Glutamatergic neuron (in vitro differentiated cells): ENCODE data around the gene DPP4. TPM values are rescaled to one million over a fixed set of nuclear protein-coding genes. Genes with fewer than 3 reads are reported as not detected.
A peak's percentile ranks its signal among the peaks of the same experiment; 100 is the strongest.

Source experiments
- DNase-seq: peaks from one replicate; pipeline ENCODE4 v3.0.0; 2022
- H3K27ac Mint-ChIP-seq: one replicate; pipeline ENCODE4 v1.8.0; 2020; ENCODE audit warnings: mild to moderate bottlenecking, mixed read lengths, inconsistent platforms; ENCODE audit not compliant: unreplicated experiment
- H3K27me3 Mint-ChIP-seq: one replicate; pipeline ENCODE4 v1.8.0; 2020; ENCODE audit warnings: mild to moderate bottlenecking, moderate library complexity, mixed read lengths, inconsistent platforms; ENCODE audit not compliant: unreplicated experiment
- H3K36me3 Mint-ChIP-seq: one replicate; pipeline ENCODE4 v1.8.0; 2020; ENCODE audit warnings: mild to moderate bottlenecking, mixed read lengths, inconsistent platforms; ENCODE audit not compliant: unreplicated experiment
- H3K4me1 Mint-ChIP-seq: one replicate; pipeline ENCODE4 v1.8.0; 2020; ENCODE audit warnings: mild to moderate bottlenecking, low read depth, mixed read lengths, inconsistent platforms; ENCODE audit not compliant: unreplicated experiment
- H3K4me3 Mint-ChIP-seq: one replicate; pipeline ENCODE4 v1.8.0; 2020; ENCODE audit warnings: mild to moderate bottlenecking, mixed read lengths, inconsistent platforms; ENCODE audit not compliant: unreplicated experiment
- H3K9me3 Mint-ChIP-seq: one replicate; pipeline ENCODE4 v1.8.0; 2020; ENCODE audit warnings: mild to moderate bottlenecking, moderate library complexity, mixed read lengths, inconsistent platforms; ENCODE audit not compliant: unreplicated experiment
- total RNA-seq: library from RNA; stranded (reverse); fragmentation: NEBNext Ultra II Directional; extraction: Animal tissue kit (Norgen Biotek cat#: 25700); gene quantifications from one replicate; pipeline ENCODE4 v1.2.1, GENCODE V29; 2021; ENCODE audit not compliant: unreplicated experiment
- TF ChIP-seq, protein P1 (sequence below): fragments of 200-600 bp; sonication (generic); IDR thresholded peaks from one replicate; pipeline ENCODE4 v1.5.0; 2021; ENCODE audit not compliant: partially characterized antibody, unreplicated experiment

The DPP4 gene
- total RNA-seq, 1 donor from 2014 or later, result 0.20 TPM

GRCh38 chr2:162075689-162076132, 1.7 kb upstream of the DPP4 start:
- Mint-ChIP-seq H3K27ac (no peak overlapping the region), H3K4me3 (no peak overlapping the region)

DNA sequence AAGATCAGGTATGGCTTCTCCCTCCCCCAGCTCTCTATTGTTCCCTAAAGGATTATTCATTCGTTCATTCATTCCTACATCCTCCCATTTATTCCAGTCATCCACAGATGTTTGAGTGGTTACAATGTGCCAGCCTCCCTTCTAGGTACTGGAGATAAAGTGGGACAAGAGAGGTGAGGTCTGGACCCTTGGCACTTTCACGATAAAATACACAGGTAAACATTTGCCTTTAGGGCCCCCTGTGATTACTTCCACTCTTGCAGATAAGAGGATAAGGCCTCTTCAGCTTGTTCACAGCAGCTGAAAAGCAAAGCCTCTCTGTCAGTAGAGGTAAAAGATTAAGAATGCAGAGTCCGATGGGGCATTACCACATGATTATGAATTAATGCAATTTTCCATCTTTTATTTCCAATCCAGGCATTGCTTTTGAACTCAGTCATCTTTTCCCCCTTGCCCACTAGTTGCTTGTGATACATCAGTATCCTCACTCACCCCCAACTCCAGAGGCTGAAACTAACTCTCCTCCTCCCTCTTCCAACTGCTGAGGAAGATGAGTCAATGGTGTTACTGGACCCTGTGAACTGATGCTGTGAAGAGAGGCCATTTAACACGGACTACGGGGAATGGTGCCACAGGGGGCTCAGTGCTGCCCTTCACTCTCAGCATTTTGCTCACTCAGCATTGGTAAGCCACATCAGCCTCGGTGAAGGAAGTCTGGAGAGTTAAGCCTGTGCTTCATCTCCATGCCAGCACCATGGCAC, 1.1 kb upstream of the DPP4 start:
- TF ChIP-seq, protein P1, sequence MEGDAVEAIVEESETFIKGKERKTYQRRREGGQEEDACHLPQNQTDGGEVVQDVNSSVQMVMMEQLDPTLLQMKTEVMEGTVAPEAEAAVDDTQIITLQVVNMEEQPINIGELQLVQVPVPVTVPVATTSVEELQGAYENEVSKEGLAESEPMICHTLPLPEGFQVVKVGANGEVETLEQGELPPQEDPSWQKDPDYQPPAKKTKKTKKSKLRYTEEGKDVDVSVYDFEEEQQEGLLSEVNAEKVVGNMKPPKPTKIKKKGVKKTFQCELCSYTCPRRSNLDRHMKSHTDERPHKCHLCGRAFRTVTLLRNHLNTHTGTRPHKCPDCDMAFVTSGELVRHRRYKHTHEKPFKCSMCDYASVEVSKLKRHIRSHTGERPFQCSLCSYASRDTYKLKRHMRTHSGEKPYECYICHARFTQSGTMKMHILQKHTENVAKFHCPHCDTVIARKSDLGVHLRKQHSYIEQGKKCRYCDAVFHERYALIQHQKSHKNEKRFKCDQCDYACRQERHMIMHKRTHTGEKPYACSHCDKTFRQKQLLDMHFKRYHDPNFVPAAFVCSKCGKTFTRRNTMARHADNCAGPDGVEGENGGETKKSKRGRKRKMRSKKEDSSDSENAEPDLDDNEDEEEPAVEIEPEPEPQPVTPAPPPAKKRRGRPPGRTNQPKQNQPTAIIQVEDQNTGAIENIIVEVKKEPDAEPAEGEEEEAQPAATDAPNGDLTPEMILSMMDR, result no peak
- Mint-ChIP-seq H3K4me1 (peaks cover 3% of the 10 kb centered on the region), H3K9me3 (no peaks in the 10 kb centered on the region), H3K4me3 (no peak overlapping the region), H3K36me3 (no peaks in the 10 kb centered on the region), H3K27ac (no peak overlapping the region), H3K27me3 (peaks cover 3% of the 10 kb centered on the region)
- DNase-seq, result no peak

More at GRCh38 chr2:162075689-162076132, 1.7 kb upstream of the DPP4 start:
- DNase-seq, result no peak
- no peaks in the 10 kb centered on the region for H3K36me3 Mint-ChIP-seq
- H3K9me3 Mint-ChIP-seq, result no peaks in the 10 kb centered on the region
- H3K4me1 Mint-ChIP-seq, result peaks cover 3% of the 10 kb centered on the region
- TF ChIP-seq, protein P1, result no peak
- peaks cover 3% of the 10 kb centered on the region for H3K27me3 Mint-ChIP-seq

DNA sequence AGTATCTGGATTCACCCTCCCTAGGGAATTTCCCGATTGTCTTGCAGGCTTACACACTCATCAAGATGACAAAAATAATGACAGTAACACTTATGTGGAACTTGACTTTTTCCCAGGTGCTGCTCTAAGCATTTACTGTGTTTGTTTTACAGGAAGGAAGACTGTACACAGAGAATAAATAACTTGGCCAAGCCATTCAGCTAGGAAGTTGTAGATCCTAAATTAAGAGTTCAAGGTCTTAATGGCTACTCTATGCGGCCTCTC, 549 bp upstream of the DPP4 start:
- peaks cover 3% of the 10 kb centered on the region for H3K4me1 Mint-ChIP-seq
- peak overlapping the region; percentile 83 for H3K4me3 Mint-ChIP-seq
- H3K27me3 Mint-ChIP-seq, result peaks cover 3% of the 10 kb centered on the region
- no peak overlapping the region for H3K27ac Mint-ChIP-seq
- no peaks in the 10 kb centered on the region for H3K36me3 Mint-ChIP-seq
- no peak for DNase-seq
- TF ChIP-seq, protein P1, result no peak
- no peaks in the 10 kb centered on the region for H3K9me3 Mint-ChIP-seq

GRCh38 chr2:162072976-162073887, 783 bp downstream of the DPP4 start:
- H3K27ac Mint-ChIP-seq, result no peak overlapping the region
- peaks cover 3% of the 10 kb centered on the region for H3K27me3 Mint-ChIP-seq

More at GRCh38 chr2:162072976-162073887, 783 bp downstream of the DPP4 start:
- no peaks in the 10 kb centered on the region for H3K9me3 Mint-ChIP-seq
- peaks cover 3% of the 10 kb centered on the region for H3K4me1 Mint-ChIP-seq
- TF ChIP-seq, protein P1, result no peak
- DNase-seq, result peak; percentile 20
- H3K36me3 Mint-ChIP-seq, result no peaks in the 10 kb centered on the region
- peak overlapping the region; percentile 82 for H3K4me3 Mint-ChIP-seq
